ENCODE measurements around the gene FCRLA.
A peak's percentile ranks its signal among the peaks of the same experiment; 100 is the strongest.

Gene FCRLA

GRCh38 chr1:161735837-161736236 lies 28.8 kb downstream of the FCRLA start:
- no peak for TF ChIP-seq CTCF (IDR thresholded peaks at IDR 0.05)

DNA sequence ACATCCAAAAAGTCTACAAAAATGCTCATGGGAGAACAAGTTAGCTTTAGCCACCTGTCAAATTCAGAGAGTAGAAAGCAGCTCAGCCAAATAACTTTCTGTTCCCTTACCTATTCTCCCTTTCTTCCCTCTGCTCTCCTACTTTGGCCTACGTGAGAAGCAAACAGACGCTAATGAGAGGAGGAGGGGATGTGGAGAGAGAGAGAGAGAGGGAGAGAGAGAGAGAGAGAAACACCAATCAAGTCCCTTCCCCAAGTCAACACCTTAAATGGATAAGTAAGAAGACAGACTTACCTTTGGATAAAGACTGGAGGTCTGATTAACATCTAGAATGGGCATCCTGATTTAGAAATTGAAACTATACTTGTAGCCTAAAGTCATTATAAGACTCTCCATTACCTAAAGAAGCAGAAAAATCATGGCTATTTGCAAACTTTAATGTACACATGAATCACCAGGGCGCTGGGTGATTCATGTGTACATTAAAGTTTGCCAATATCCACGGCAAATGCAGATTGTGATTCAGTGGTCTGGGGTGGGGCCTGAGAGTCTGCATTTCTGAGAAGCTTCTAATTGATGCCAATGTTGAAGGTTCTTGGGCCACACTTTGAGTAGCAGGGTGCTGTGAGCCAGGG lies 29.4 kb downstream of the FCRLA start:
- no peak for TF ChIP-seq CTCF (IDR thresholded peaks at IDR 0.05)

DNA sequence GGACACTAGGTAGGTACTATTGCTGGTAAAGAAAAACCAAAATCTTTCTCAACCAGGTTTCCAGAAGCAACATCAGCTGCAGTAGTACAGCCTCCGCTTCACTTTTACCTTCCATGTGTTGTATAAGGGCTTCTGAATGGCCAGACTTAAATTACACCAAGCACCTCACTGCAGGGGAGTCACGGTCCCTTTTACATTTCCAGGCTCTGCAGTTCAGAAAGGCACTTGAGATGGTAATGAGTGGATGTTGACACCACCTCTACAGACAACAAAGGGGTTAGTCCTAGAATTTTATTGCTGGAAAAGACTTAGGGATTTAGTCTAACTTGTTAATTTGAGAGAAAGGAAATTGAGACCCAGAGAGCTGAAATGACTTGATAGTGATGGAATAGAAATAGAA lies 30.6 kb downstream of the FCRLA start:
- TF ChIP-seq CTCF (IDR thresholded peaks at IDR 0.05), result no peak

GRCh38 chr1:161738627-161739287 lies 31.7 kb downstream of the FCRLA start:
- peak; percentile 50; the same call in 1 of the 2 replicates for TF ChIP-seq CTCF (IDR thresholded peaks at IDR 0.05)

DNA sequence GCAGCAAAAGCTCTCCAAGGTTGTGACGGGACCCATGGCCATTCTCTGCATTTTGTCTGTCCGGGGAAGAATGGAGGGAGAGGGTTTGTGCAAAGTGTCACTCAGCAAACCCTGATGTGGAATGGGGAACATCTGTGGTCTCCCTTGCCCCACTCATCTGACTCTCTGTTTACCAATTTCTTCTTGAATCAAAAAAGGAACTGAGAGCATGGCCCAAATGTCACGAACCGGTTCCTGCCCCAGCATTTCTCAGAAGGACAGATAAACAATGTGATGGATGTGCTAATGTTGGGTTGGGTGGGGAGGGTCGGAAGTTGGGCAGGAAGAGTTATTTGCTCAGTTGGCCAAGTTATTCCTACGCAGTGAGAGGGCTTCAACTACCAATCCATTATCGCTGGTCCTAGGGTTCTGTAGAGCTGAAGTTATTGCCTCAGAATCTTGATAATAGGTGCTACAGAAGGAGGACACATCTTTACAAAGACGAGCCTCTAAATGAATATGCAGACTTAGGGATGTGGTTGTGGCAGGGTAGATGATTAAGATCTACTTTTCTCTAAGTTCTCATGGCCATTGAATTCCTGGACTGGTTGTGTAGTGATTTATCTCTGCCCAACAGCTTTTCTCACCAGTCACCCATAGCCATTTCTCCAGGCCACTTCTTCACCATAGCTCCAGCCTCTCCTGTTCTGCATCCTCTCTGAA lies 33.0 kb downstream of the FCRLA start:
- no peak for TF ChIP-seq CTCF (IDR thresholded peaks at IDR 0.05)

DNA sequence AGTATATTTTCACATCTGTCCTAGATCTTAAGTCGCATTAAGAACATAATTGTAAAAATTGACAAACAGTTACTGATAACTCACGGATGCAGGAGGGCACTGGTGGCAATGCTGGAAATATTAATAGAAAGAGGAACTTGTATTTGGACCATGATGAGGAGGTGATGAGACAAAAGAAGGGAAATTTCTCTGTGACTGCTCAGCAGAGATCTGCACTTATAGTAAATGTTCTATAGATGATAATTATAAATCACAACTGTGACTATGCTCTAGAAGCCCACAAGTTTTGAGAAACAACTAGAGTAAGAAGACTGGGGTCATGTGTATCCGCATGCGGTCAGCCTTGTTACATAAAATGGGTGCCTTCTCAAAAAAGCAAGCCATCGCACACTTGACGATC lies 33.9 kb downstream of the FCRLA start:
- TF ChIP-seq CTCF (IDR thresholded peaks at IDR 0.05), result no peak

DNA sequence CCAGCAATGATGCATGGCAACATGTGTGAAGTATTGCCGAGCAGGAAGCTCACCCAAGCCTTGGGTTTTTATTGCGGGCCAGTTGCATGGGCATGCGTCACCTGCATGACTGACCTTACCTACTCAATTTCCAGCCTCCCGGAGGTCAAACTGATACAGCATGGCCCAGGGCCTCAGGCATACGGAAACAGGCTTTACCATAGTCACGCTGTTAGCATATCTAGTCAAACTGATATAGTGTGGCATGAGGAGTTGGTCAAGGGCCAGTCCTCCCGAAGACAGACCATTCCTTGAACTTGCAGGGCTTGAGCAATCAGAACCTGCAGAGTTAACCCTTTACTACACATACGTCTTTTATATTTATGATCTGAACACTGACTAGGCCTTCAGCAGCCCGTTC lies 36.2 kb downstream of the FCRLA start:
- no peak for TF ChIP-seq CTCF (IDR thresholded peaks at IDR 0.05)

All from LNCAP (cell line).